ENCODE results near the gene GLT6D1. TPM values are rescaled to one million over a fixed set of nuclear protein-coding genes. Genes with fewer than 3 reads are reported as not detected.

The GLT6D1 gene
- total and polyA plus RNA-seq, 2 of the 13 experiments (the other 11 are each of a cell fraction or from before 2014, with no cell fraction given): not detected

DNA sequence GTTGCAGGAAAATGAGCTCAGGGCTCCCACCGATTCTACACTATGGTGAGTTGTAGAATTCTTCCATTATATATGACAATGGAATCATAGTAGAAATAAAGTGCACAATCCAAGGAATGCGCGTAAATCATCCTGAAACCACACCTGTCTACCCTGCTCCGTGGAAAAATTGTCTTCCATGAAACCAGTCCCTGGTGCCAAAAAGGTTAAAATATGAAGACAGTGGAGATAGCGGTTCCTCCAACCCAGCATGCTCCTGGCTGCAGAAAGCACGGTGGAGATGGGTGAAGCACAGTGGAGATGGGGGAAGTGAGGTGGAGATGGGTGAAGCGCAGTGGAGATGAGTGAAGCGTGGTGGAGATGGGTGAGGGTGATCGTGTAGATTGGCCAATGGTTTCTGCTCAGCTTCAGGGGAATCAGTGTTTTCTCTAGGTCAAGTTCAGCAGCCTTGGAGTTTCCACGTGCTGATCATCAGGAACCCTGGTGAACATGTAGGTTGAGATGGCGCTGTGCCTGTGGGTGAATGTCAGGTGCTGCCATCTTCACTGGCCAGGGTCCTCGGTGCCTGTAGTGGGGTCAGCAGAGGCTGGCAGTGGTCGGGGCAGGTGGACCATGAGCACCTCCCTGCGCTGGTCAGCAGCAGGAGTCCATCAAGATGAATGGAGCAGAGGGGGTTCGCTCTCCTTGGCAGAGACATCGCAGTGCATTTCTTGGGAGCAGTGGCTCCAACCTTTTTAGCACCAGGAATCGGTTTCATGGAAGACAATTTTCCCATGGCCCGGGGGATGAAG lies 57.5 kb downstream of the GLT6D1 start:
- H2AFZ ChIP-seq (ENCODE audit: low read length): no peak overlapping the region
- ChIA-PET POLR2A (no interaction called here), CTCF (ENCODE audit: low intra/inter-chr PET ratio, low total read pairs) (no interaction called here)
- DNase-seq (ENCODE audit: low spot score) (no peak), ATAC-seq (no peak), FAIRE-seq (no peak)
- H3K27me3 ChIP-seq (ENCODE audit: control insufficient read depth in 1 of 2, insufficient read depth in 2 of 2, low read length in 2 of 2): peaks cover 1 to 56% of the 10 kb centered on the region in 2 experiments; a peak in 3 of 5 replicates
- no peaks in the 10 kb centered on the region for H3K36me3 ChIP-seq (replicated peaks in 1 of 2; ENCODE audit: control insufficient read depth in 1 of 2, insufficient read depth in 2 of 2, low read length in 2 of 2)
- in situ Hi-C loops (cut with HindIII; ENCODE audit: extremely low pct_ligation_motif_present, low pct_unique_long_range_greater_than_20kb) (no loop called here), intact Hi-C loops (cut with micrococcal nuclease; ENCODE audit: unreplicated experiment) (no loop called here)
- H3K4me1 ChIP-seq (ENCODE audit: insufficient read depth, low read length): no peaks in the 10 kb centered on the region
- no TSS peak for BruUV-seq (replicated peaks)
- no peak overlapping the region for H3K27ac ChIP-seq (ENCODE audit: extremely low read length, insufficient read depth, low read length)
- WGBS (ENCODE audit: low lambda C conversion rate): 19% methylated on average over 15 of the region's 18 CpGs
- H3K9ac ChIP-seq (ENCODE audit: insufficient read depth, low read depth, low read length): no peak overlapping the region
- no peak overlapping the region for H3K4me3 ChIP-seq (replicated peaks in 1 of 3; ENCODE audit: insufficient read depth in 1 of 3, low read depth in 2 of 3, low read length in 3 of 3)
- H3K4me2 ChIP-seq (ENCODE audit: low read depth, low read length): no peak overlapping the region
- H3K79me2 ChIP-seq (ENCODE audit: insufficient read depth, low read length): no peaks in the 10 kb centered on the region
- TF ChIP-seq ZFX (CRISPR knock-in tag; IDR thresholded peaks at IDR 0.05; ENCODE audit: low read depth) (no peak), SPEN (CRISPR knock-in tag; IDR thresholded peaks at IDR 0.05; ENCODE audit: low read depth) (no peak), IKZF4 (CRISPR knock-in tag; IDR thresholded peaks at IDR 0.05; ENCODE audit: borderline replicate concordance, low read depth, not compliant biosample characterization) (no peak), ZMYM4 (CRISPR knock-in tag; IDR thresholded peaks at IDR 0.05) (no peak), SALL1 (CRISPR knock-in tag; IDR thresholded peaks at IDR 0.05) (no peak)
- no peaks in the 10 kb centered on the region for H3K9me3 ChIP-seq (ENCODE audit: low read length)
- no peaks in the 10 kb centered on the region for H4K20me1 ChIP-seq (ENCODE audit: insufficient read depth, low read length)

GRCh38 chr9:135580664-135581380 lies 58.5 kb downstream of the GLT6D1 start:
- FAIRE-seq (no peak), DNase-seq (ENCODE audit: low spot score) (no peak), ATAC-seq (no peak)
- no peaks in the 10 kb centered on the region for H3K79me2 ChIP-seq (ENCODE audit: insufficient read depth, low read length)
- BruUV-seq (replicated peaks): no TSS peak
- intact Hi-C loops (cut with micrococcal nuclease; ENCODE audit: unreplicated experiment) (no loop called here), in situ Hi-C loops (cut with HindIII; ENCODE audit: extremely low pct_ligation_motif_present, low pct_unique_long_range_greater_than_20kb) (no loop called here)
- no peak overlapping the region for H2AFZ ChIP-seq (ENCODE audit: low read length)
- no peaks in the 10 kb centered on the region for H3K9me3 ChIP-seq (ENCODE audit: low read length)
- CTCF ChIA-PET (ENCODE audit: low intra/inter-chr PET ratio, low total read pairs): no interaction called here
- no peaks in the 10 kb centered on the region for H3K36me3 ChIP-seq (replicated peaks in 1 of 2; ENCODE audit: control insufficient read depth in 1 of 2, insufficient read depth in 2 of 2, low read length in 2 of 2)
- H4K20me1 ChIP-seq (ENCODE audit: insufficient read depth, low read length): no peaks in the 10 kb centered on the region
- H3K4me3 ChIP-seq (replicated peaks in 1 of 3; ENCODE audit: insufficient read depth in 1 of 3, low read depth in 2 of 3, low read length in 3 of 3): no peak overlapping the region
- 15% methylated on average over 7 of the region's 11 CpGs for WGBS (ENCODE audit: low lambda C conversion rate)
- H3K4me2 ChIP-seq (ENCODE audit: low read depth, low read length): no peak overlapping the region
- H3K27me3 ChIP-seq (ENCODE audit: control insufficient read depth in 1 of 2, insufficient read depth in 2 of 2, low read length in 2 of 2): peaks cover 3 to 46% of the 10 kb centered on the region in 2 experiments; a peak in 3 of 5 replicates
- H3K9ac ChIP-seq (ENCODE audit: insufficient read depth, low read depth, low read length): no peak overlapping the region
- POLR2A ChIA-PET: no interaction called here
- H3K4me1 ChIP-seq (ENCODE audit: insufficient read depth, low read length): no peaks in the 10 kb centered on the region
- no peak for TF ChIP-seq SRF (IDR thresholded peaks at IDR 0.05; ENCODE audit: low read depth, low read length)
- no peak overlapping the region for H3K27ac ChIP-seq (ENCODE audit: extremely low read length, insufficient read depth, low read length)
